NCI-H446 (cell line): ENCODE measurements around the gene TRIM9.

Experiments
- DNase-seq, 2 experiments: peaks; one replicate each; lab custom pipeline; 2025; lab: John Stamatoyannopoulos, UW

The TRIM9 gene

DNA sequence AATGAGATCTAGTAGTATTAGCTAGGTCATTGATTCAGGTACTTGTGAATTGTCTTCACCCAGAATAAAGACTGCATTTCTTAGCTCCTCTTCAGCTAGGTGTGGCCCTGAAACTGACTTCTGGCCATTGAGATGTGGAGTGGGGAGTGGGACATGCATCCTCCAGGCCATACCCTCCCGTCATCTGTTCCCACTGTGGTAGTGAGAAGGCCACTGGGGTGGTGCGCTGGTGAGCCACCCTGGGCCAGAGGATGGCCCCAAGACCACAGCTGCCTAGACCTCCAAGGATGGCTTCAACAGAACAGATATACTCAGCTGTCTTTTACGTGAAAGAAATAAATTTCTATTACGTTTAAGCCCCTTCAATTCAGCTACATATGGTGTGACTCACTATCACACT lies 36.5 kb downstream of the TRIM9 start:
- DNase-seq: no peak

DNA sequence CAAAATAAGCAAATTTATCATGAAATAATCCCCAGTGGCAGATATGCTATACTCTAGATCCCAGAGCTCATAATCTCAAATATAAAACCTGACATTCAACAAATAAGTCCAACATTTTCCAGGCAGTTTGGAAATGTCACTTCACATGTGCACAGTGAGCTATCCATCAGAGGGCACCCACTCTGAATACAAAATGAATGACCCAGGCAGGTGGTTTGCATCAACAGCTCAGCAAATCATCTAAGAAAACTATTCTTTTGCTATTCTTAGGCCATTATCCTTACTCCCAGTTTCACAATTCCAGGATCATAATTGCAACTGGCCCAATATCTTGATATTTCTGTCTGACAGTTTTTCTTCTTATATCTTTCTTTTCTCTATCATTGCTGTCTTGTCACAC lies 38.5 kb downstream of the TRIM9 start:
- DNase-seq: no peak

- DNase-seq: no peak
Measured at GRCh38 chr14:51053157-51053556, 41.7 kb downstream of the TRIM9 start.

DNA sequence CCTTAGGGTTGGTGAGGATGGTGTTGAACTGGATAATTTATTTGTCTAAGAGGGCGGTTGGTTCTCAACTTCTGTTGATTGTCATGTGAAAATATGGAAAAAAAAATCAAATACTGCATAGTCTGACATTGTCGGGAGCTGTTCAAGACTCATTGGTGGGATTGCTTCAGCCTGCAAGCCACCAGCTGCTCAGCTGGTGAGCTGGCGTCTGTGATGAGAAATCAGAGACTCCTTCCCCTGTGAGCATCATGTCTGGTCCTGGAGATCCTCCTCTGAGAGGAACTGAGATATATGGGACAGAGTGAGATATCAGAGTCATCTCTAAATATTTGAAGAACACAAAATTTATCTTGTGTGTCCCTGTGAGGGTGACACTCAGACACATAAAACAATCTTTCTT lies 49.9 kb downstream of the TRIM9 start:
- DNase-seq: no peak

DNA sequence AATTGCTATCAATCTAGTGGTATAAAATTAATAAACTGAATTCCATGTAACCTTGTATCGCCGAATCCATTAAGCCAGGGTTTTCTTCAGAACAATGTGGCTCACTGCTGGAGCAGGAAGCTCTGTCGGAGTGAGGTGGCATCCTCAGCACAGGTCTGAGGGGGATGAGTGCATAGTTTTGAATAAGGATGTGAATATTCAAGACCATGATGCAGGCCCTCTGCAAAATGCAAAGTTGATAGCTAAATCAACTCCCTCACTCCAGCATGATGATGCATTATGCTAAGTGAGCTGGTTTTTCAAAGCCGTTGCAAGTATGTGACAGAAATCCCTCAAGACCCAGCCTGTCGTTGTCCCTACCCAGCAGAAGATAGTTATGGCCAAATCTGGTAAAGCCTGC lies 53.0 kb downstream of the TRIM9 start:
- DNase-seq: no peak

- no peak for DNase-seq
Measured at GRCh38 chr14:51041108-51041531, 53.8 kb downstream of the TRIM9 start.

DNA sequence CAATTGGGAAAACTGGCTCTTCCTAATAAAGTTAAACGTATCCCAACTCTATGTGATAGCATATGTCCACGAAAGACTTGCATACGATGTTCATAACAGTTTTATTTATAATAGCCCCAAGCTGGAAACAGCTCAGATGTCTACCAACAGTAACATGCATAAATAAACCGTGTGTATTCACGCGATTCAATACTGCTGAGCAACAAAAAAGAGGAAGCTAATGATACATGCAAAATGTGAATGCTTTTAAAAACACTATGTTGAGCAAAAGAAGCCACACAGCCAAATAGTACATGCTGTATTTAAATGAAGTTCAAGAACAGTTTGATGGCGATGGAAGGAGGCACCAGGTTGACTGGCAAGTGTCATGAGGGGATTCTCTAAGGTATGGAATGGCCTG lies 55.7 kb downstream of the TRIM9 start:
- no peak for DNase-seq

DNA sequence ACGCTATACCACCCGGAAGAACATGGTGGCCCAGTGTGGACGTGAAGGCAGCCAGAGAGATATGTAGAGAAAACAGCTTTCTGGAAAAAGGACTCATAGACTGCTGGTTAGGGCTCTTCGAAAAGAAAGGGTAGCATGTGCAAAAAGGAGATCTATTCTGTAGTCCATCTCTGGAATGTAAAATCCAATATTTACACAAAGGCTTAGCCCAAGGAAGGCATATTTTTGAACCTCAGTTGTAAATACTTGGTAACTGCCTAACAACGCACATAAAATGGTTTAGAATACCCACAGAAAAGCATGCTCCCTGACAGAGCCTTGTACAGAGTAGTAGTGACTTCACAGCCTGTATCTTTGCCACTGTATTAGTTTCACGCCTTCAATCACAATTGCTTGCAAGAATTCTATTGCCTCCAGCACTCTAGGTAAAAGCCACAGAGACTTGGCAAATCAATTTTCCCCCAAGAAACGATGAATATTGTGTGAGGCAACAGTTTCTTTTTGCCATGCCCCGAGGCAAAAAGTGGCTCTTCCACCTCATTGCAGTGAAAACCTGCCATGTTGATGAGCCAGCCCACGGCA lies 59.2 kb downstream of the TRIM9 start:
- DNase-seq: no peak

- DNase-seq: no peak
Measured at GRCh38 chr14:51028851-51029754, 65.8 kb downstream of the TRIM9 start.

GRCh38 chr14:51028361-51028760 lies 66.5 kb downstream of the TRIM9 start:
- DNase-seq: no peak

- DNase-seq: no peak
Measured at GRCh38 chr14:51024377-51024776, 70.5 kb downstream of the TRIM9 start.

- DNase-seq: no peak
Measured at GRCh38 chr14:51023964-51024363, 70.9 kb downstream of the TRIM9 start.

DNA sequence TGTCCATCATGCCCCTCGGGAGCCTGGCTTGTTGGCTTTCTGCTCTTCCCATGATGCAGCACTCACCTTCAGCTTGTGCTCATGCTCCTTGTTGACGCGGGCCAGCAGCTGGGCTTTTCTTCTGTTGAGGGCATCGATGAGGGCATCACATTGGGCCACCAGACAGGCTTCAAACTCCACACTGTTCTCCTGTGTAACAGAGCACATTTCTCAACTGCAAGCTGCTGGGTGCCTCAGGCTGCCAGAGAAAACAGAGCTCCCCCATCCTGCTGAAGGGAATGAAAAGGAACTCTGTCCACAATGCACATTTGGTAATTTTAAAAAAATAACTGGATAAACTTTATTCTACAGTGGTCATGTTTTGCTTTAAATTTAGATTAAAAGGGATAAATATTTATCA lies 72.1 kb downstream of the TRIM9 start:
- no peak for DNase-seq

- peak in 1 of 2 experiments; percentile 28 for DNase-seq
Measured at GRCh38 chr14:51020024-51020710, 74.7 kb downstream of the TRIM9 start.

GRCh38 chr14:51019089-51019488 lies 75.8 kb downstream of the TRIM9 start:
- DNase-seq: no peak

- DNase-seq: no peak
Measured at GRCh38 chr14:51018521-51018920, 76.4 kb downstream of the TRIM9 start.

GRCh38 chr14:51014625-51015024 lies 80.3 kb downstream of the TRIM9 start:
- peak; percentile 22 to 32 for DNase-seq

- DNase-seq: peak in 1 of 2 experiments; percentile 76
Measured at GRCh38 chr14:51014086-51014485, 80.8 kb downstream of the TRIM9 start.

DNA sequence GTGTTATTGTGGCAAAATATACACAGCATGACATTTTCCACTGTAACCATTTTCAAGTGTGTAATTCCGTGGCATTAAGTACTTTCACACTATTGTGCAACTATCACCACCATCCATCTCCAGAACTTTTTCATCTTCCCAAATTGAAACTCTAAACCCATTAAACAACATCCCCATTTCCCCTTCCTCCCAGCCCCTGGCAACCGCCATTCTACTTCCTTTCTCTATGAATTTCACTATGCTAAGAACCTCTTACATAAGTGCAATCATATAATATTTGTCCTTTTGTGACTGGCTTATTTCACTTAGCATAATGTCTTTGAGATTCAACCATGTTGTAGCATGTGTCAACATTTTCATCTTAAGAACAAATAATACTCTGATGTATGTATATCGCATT lies 82.8 kb downstream of the TRIM9 start:
- DNase-seq: no peak

DNA sequence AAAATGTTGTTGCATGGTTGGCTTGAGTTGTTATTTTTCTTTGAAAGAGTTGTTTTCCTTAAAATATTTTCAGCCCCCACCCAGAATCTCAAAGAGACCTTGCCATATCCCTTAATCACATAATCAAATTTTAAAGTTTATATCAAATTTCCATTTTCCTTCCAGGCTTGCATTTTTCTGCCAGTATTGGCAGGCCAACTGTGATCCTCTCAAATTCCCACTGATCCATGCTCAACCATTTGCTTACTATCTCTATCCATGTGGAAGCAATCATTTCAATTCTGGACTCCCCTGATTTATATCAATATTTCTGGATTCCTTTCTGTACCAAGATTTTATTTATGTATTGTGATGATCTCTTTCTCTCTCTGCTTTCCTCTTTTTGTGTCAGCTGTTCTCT lies 86.5 kb downstream of the TRIM9 start:
- DNase-seq: peak in 1 of 2 experiments; percentile 72

DNA sequence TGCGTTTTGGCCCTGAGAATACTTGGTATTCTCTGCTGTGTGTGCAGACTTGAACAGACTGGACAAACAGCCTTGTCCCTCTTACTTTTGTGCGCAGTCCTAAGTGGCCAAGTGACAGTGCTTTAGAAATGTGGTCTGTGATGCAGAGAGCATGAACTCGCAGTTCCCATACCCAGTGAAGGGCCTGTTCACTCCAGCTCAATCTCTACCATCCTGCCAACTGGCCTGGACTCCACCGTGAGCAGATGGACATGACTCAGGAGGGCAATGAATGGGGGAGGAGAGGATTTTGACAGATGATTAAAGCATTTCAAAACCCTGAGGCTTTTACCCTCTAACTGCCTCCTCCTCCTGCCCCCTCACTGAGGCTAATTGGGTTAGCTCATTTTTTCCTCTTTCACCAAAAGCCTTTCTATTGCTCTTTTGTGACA lies 88.1 kb downstream of the TRIM9 start:
- DNase-seq: peak; percentile 95 to 97

GRCh38 chr14:51006324-51006723 lies 88.6 kb downstream of the TRIM9 start:
- DNase-seq: no peak
